Measurements from ENCODE around the gene AP2B1.

DNA sequence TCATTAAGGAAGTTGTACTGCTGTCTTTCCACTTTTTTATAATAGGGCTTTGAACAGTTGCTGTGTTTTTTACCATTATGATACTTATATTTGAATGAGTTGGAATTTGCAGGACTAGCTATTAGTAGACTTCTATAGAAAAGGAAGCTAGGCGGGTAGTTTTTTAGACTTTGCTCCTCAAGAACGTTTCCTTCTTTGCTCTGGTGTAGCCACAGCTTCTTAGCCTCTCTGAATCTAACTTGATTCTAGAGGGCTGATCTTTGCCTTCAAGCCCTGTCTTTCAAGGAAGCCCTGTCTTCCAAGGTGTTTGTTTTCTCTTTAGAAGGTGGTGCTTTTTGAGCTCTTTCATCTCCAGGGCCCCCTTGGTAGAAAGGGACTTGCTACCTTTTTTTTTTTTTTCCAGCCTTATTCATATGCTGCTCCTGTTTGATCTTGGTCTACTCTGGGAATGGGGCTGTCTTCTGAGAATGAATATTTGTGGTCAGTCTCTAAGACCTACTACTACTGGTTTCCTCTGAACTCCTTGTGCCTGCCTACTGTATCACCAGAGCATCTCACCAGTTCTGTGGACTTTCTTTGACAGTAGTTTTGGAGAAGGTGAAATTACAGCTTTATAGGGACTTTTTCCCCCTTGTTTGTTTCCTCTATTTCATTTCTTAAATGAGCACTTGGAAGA is 92.0 kb downstream of the AP2B1 start:
- TF ChIP-seq CTCF (optimal IDR thresholded peaks at IDR 0.05 in 1 of 3, IDR thresholded peaks at IDR 0.05 in 1 of 3, conservative IDR thresholded peaks at IDR 0.05 in 1 of 3; ENCODE audit: extremely low read depth in 1 of 3, insufficient read depth in 2 of 3, low read length in 3 of 3) = no peak
- no peak for TF ChIP-seq EZH2 (IDR thresholded peaks at IDR 0.05; ENCODE audit: low read length)
